ENCODE results near the gene TEKT1. TPM values are rescaled to one million over a fixed set of nuclear protein-coding genes. Genes with fewer than 3 reads are reported as not detected.

TEKT1 gene
- total and polyA plus RNA-seq, 3 experiments from 2014 or later = not detected

DNA sequence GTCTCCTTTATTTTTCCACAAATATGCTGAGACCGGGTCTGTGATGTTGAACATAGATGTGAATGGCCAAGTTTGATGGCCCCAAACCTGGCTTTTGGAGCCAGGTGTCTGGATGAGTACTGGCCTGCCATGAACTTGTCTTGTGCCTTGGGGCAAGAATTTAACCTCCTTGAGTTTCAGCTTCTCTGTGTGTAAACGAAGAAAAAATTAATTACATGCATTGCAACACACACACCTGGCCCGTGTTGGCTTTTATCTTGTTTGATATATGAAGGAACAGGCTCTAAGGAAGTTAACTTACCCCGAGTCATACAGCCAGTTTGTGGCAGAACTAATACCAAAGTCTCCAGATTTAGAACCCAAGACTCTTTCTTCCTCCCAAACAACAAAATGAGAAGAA is 42.4 kb downstream of the TEKT1 start:
- no peaks in the 10 kb centered on the region for H3K4me1 ChIP-seq (ENCODE audit: insufficient read depth, low read length)
- no peaks in the 10 kb centered on the region for H3K27me3 ChIP-seq (ENCODE audit: insufficient read depth, low read length, poor library complexity, severe bottlenecking)
- CTCF ChIA-PET = no interaction called here
- POLR2A ChIA-PET = no interaction called here
- no peak overlapping the region for H3K4me3 ChIP-seq (ENCODE audit: low read length)
- Mint-ChIP-seq H3K9me3 (peaks cover 0 to 18% (median 14%) of the 10 kb centered on the region in 5 donors), H3K4me3 (no peak overlapping the region), H3K36me3 (peaks cover 0 to 2% (median 0%) of the 10 kb centered on the region in 3 donors), H3K4me1 (no peaks in the 10 kb centered on the region), H3K27ac (no peak overlapping the region), H3K27me3 (peaks cover 54 to 77% of the 10 kb centered on the region in 2 donors)
- no peak overlapping the region for H3K27ac ChIP-seq (ENCODE audit: low read depth, low read length)
- no peaks in the 10 kb centered on the region for H3K36me3 ChIP-seq (ENCODE audit: insufficient read depth, low read length)
- no peaks in the 10 kb centered on the region for H3K9me3 ChIP-seq (ENCODE audit: low read length)
- DNase-seq = no peak

DNA sequence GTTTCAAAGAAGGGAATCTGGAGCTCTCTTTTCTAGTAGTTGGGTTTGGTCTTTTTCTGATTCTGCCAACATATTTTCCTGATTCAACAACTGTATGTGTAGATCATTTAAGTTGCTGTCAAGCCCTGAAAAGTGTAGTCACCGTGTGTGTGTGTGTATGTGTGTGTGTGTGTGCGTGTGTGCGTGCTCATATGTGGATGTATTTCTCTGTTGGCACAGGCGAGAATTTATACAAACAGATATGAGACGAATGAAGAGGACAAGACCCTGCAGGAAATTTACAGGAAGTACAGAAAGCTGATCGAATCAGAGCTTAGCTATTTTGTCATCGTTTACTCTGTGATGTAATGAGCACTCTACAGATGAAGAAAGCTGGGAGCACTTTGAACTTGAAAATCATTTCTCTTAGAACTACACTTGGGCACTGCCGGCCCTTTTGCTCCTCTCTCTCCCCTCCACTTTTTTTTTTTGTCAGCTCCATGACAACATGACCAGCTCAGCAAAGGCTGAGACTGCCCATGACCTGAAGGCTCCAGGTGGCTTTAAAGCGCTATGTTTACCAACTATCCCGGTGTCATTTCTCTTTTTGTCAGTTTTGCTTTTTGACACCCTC is 44.3 kb downstream of the TEKT1 start:
- DNase-seq = no peak
- CTCF ChIA-PET = no interaction called here
- H3K36me3 ChIP-seq (ENCODE audit: insufficient read depth, low read length) = no peaks in the 10 kb centered on the region
- no peaks in the 10 kb centered on the region for H3K9me3 ChIP-seq (ENCODE audit: low read length)
- no peak overlapping the region for H3K27ac Mint-ChIP-seq
- peaks cover 0 to 2% (median 0%) of the 10 kb centered on the region in 3 donors for H3K36me3 Mint-ChIP-seq
- H3K9me3 Mint-ChIP-seq = peaks cover 13 to 37% (median 26%) of the 10 kb centered on the region in 5 donors
- no peak overlapping the region for H3K27ac ChIP-seq (ENCODE audit: low read depth, low read length)
- H3K4me1 ChIP-seq (ENCODE audit: insufficient read depth, low read length) = no peaks in the 10 kb centered on the region
- H3K27me3 Mint-ChIP-seq = peaks cover 55 to 86% of the 10 kb centered on the region in 2 donors
- no peak overlapping the region for H3K4me3 Mint-ChIP-seq
- H3K4me1 Mint-ChIP-seq = no peaks in the 10 kb centered on the region
- no peaks in the 10 kb centered on the region for H3K27me3 ChIP-seq (ENCODE audit: insufficient read depth, low read length, poor library complexity, severe bottlenecking)
- POLR2A ChIA-PET = no interaction called here
- H3K4me3 ChIP-seq (ENCODE audit: low read length) = no peak overlapping the region

- H3K36me3 Mint-ChIP-seq = peaks cover 0 to 4% (median 4%) of the 10 kb centered on the region in 3 donors
- Histone ChIP-seq H3K9me3 (ENCODE audit: low read length) (no peaks in the 10 kb centered on the region), H3K4me3 (ENCODE audit: low read length) (no peak overlapping the region), H3K27ac (ENCODE audit: low read depth, low read length) (no peak overlapping the region), H3K27me3 (ENCODE audit: insufficient read depth, low read length, poor library complexity, severe bottlenecking) (no peaks in the 10 kb centered on the region), H3K36me3 (ENCODE audit: insufficient read depth, low read length) (no peaks in the 10 kb centered on the region), H3K4me1 (ENCODE audit: insufficient read depth, low read length) (no peaks in the 10 kb centered on the region)
- CTCF ChIA-PET = no interaction called here
- POLR2A ChIA-PET = no interaction called here
- H3K27ac Mint-ChIP-seq = no peak overlapping the region
- peaks cover 55 to 88% of the 10 kb centered on the region in 2 donors for H3K27me3 Mint-ChIP-seq
- peaks cover 17 to 42% (median 30%) of the 10 kb centered on the region in 5 donors for H3K9me3 Mint-ChIP-seq
- H3K4me3 Mint-ChIP-seq = no peak overlapping the region
- no peak for DNase-seq
- no peaks in the 10 kb centered on the region for H3K4me1 Mint-ChIP-seq
Measured at GRCh38 chr17:6786618-6787017, 44.9 kb downstream of the TEKT1 start.

DNA sequence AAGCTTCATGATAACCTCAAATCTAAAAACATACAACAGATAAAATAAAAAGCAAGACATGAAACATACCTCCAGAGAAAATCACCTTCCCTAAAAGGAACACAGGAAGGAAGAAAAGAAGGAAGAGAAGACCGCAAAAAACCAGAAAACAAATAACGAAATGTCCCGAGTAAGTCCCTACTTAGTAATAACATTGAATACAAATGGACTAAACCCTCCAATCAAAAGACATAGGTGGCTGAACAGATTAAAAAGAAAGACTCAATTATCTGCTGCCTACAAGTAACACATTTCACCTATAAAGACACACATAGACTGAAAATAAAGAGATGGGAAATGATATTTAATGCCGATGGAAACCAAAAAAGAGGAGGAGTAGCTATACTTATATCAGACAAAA is 49.3 kb downstream of the TEKT1 start:
- H3K4me1 ChIP-seq (ENCODE audit: insufficient read depth, low read length) = no peaks in the 10 kb centered on the region
- H3K9me3 ChIP-seq (ENCODE audit: low read length) = no peaks in the 10 kb centered on the region
- Mint-ChIP-seq H3K9me3 (peaks cover 23 to 48% (median 43%) of the 10 kb centered on the region in 5 donors), H3K4me1 (no peaks in the 10 kb centered on the region), H3K27me3 (peaks cover 47 to 90% of the 10 kb centered on the region in 2 donors), H3K36me3 (peaks cover 0 to 14% (median 3%) of the 10 kb centered on the region in 3 donors), H3K4me3 (no peak overlapping the region), H3K27ac (no peak overlapping the region)
- H3K4me3 ChIP-seq (ENCODE audit: low read length) = no peak overlapping the region
- ChIA-PET CTCF (no interaction called here), POLR2A (no interaction called here)
- H3K27ac ChIP-seq (ENCODE audit: low read depth, low read length) = no peak overlapping the region
- no peaks in the 10 kb centered on the region for H3K36me3 ChIP-seq (ENCODE audit: insufficient read depth, low read length)
- H3K27me3 ChIP-seq (ENCODE audit: insufficient read depth, low read length, poor library complexity, severe bottlenecking) = peaks cover 8% of the 10 kb centered on the region
- DNase-seq = no peak

DNA sequence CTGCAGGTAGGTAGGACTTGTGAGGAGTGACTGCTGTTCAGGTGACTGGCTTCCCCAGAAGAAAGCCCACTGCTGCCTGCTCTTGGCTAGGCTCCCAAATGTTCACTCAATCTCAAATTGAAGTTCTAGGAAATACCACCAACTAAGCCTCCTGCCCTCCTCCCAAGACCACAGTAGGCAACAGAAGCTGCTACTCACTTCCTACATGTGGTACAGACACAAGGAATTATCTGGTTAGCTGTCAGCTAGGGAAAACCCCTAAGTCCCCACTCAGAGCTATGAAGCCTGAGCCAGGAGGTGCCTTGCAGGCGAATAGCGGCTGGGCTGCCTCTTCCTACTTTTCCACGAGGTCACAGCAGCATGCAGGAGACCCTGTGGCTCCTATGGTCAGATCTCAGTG is 50.6 kb downstream of the TEKT1 start:
- Histone ChIP-seq H3K36me3 (ENCODE audit: insufficient read depth, low read length) (no peaks in the 10 kb centered on the region), H3K27me3 (ENCODE audit: insufficient read depth, low read length, poor library complexity, severe bottlenecking) (peaks cover 8% of the 10 kb centered on the region), H3K9me3 (ENCODE audit: low read length) (no peaks in the 10 kb centered on the region), H3K27ac (ENCODE audit: low read depth, low read length) (no peak overlapping the region), H3K4me1 (ENCODE audit: insufficient read depth, low read length) (no peaks in the 10 kb centered on the region), H3K4me3 (ENCODE audit: low read length) (no peak overlapping the region)
- ChIA-PET CTCF (no interaction called here), POLR2A (no interaction called here)
- Mint-ChIP-seq H3K4me1 (peaks cover 0 to 5% (median 2%) of the 10 kb centered on the region in 3 donors), H3K4me3 (no peak overlapping the region), H3K27ac (no peak overlapping the region), H3K9me3 (peaks cover 23 to 51% (median 48%) of the 10 kb centered on the region in 5 donors), H3K27me3 (peaks cover 34 to 84% of the 10 kb centered on the region in 2 donors), H3K36me3 (peaks cover 0 to 15% (median 3%) of the 10 kb centered on the region in 3 donors)
- DNase-seq = no peak

DNA sequence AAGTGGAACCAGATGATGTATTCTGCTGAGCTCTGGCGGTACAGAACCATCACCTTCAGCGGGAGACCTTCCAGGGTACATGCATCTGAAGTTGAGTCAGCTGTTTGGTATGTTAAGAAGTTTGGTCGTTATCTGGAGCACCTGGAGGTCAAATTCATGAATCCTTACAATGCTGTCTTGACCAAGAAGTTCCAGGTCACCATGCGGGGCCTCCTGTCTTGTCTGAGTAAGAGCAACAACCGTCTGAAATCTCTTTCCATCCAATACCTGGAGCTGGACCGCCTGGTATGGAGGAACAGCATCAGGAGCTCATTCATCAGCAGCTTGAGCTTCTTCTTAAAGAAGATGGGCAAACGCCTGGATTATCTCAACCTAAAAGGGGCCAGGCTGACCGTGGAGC is 51.5 kb downstream of the TEKT1 start:
- peaks cover 29 to 79% of the 10 kb centered on the region in 2 donors for H3K27me3 Mint-ChIP-seq
- ChIA-PET CTCF (no interaction called here), POLR2A (no interaction called here)
- H3K36me3 Mint-ChIP-seq = peaks cover under 1 to 16% (median 3%) of the 10 kb centered on the region in 3 donors
- Histone ChIP-seq H3K9me3 (ENCODE audit: low read length) (no peaks in the 10 kb centered on the region), H3K27ac (ENCODE audit: low read depth, low read length) (no peak overlapping the region), H3K36me3 (ENCODE audit: insufficient read depth, low read length) (no peaks in the 10 kb centered on the region), H3K27me3 (ENCODE audit: insufficient read depth, low read length, poor library complexity, severe bottlenecking) (peaks cover 8% of the 10 kb centered on the region), H3K4me1 (ENCODE audit: insufficient read depth, low read length) (no peaks in the 10 kb centered on the region), H3K4me3 (ENCODE audit: low read length) (no peak overlapping the region)
- H3K4me1 Mint-ChIP-seq = peaks cover 2 to 5% (median 3%) of the 10 kb centered on the region in 3 donors
- no peak overlapping the region for H3K27ac Mint-ChIP-seq
- no peak for DNase-seq
- peaks cover 23 to 48% (median 46%) of the 10 kb centered on the region in 5 donors for H3K9me3 Mint-ChIP-seq
- no peak overlapping the region for H3K4me3 Mint-ChIP-seq

DNA sequence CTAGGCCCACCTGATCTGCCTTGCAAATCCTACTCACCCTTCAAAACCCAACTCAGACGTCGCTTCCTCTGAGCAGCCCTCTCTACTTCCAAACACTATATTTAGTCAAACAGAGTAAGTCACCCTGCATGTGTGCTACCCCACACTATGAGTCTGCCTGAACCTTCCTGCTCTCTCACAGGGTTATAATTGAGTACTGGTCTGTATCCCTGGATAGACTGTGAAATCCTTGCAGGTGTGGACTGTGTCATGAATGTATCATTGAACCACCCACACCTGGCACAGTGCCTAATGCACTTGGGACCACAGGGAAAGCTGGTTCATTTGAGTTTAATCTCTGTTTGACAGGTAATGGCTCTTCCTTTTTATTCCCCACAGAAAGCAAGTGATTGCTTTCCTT is 52.1 kb downstream of the TEKT1 start:
- Histone ChIP-seq H3K27ac (ENCODE audit: low read depth, low read length) (no peak overlapping the region), H3K4me1 (ENCODE audit: insufficient read depth, low read length) (no peaks in the 10 kb centered on the region), H3K4me3 (ENCODE audit: low read length) (no peak overlapping the region), H3K9me3 (ENCODE audit: low read length) (peaks cover 1% of the 10 kb centered on the region), H3K27me3 (ENCODE audit: insufficient read depth, low read length, poor library complexity, severe bottlenecking) (peaks cover 8% of the 10 kb centered on the region), H3K36me3 (ENCODE audit: insufficient read depth, low read length) (no peaks in the 10 kb centered on the region)
- Mint-ChIP-seq H3K27me3 (peaks cover 31 to 77% of the 10 kb centered on the region in 2 donors), H3K4me3 (no peak overlapping the region), H3K9me3 (peaks cover 24 to 49% (median 49%) of the 10 kb centered on the region in 5 donors), H3K36me3 (peaks cover 3 to 20% (median 4%) of the 10 kb centered on the region in 3 donors), H3K27ac (peak overlapping the region in 1 of 8 donors; percentile 38), H3K4me1 (peaks cover 2 to 5% (median 3%) of the 10 kb centered on the region in 3 donors)
- no peak for DNase-seq
- CTCF ChIA-PET = no interaction called here
- POLR2A ChIA-PET = no interaction called here

DNA sequence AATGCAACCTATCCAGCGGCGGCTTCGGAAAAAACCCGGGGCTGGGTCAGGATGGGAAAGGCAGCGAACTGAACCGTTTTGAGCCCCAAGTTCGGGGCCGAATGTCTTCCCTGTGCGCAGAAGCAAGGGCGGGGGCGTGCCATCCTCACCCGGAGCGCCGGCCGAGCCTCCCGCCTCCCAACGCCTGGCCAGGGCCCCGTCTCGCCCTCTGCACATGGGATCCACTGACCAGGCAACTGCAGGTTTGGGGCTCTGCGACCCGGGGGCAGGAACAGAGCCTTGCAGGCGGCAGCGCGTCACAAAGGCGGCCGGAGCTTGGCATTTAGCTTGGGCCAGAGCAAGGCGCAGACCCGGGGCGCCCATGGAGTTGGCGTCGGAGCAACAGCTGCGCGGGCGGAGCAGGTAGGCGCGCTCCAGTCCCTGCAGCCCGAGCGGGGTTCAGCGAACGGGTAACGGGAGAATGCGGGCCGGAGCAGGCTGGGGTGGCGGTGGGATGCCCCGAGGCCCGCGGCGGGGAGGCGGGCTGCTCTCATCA is 55.6 kb downstream of the TEKT1 start, which contains the start of gene FBXO39:
Gene FBXO39, plus strand, starts transcription at position 345 of the 535 bp plus-strand sequence. CDS start 3,654 bp downstream, outside the sequence.
- Histone ChIP-seq H3K27me3 (ENCODE audit: insufficient read depth, low read length, poor library complexity, severe bottlenecking) (peaks cover 3% of the 10 kb centered on the region), H3K4me3 (ENCODE audit: low read length) (no peak within 1 kb of the TSS), H3K36me3 (ENCODE audit: insufficient read depth, low read length) (peaks cover 27% of the 10 kb centered on the region), H3K27ac (ENCODE audit: low read depth, low read length) (no peak within 1 kb of the TSS), H3K9me3 (ENCODE audit: low read length) (peaks cover 12% of the 10 kb centered on the region), H3K4me1 (ENCODE audit: insufficient read depth, low read length) (no peaks in the 10 kb centered on the region)
- Mint-ChIP-seq H3K27ac (no peak within 1 kb of the TSS), H3K4me3 (peak within 1 kb of the TSS in 1 of 7 donors; percentile 17), H3K27me3 (peaks cover 20 to 46% of the 10 kb centered on the region in 2 donors), H3K9me3 (peaks cover 14 to 62% (median 50%) of the 10 kb centered on the region in 5 donors), H3K36me3 (peaks cover 24 to 50% (median 37%) of the 10 kb centered on the region in 3 donors), H3K4me1 (peaks cover 2 to 5% (median 3%) of the 10 kb centered on the region in 3 donors)
- POLR2A ChIA-PET = no interaction called here
- CTCF ChIA-PET = no interaction called here
- no peak for DNase-seq

Measured in CD8-positive, alpha-beta memory T cell (primary cell).